Mesenchymal stem cell (in vitro differentiated cells and primary cell): ENCODE measurements around the gene SAMD4B.
"Not testable (repeated sequence)": the region's sequence is repeated elsewhere in the genome, so short reads cannot be mapped to it uniquely, and the experiment has no call there.

Experiments used
- DNase-seq: peaks from one replicate; pipeline ENCODE4 v3.0.0-alpha.2; 2013
- H2AFZ ChIP-seq: one replicate; pipeline ENCODE4 v1.6.1; 2013; ENCODE audit warnings: low read depth, mild to moderate bottlenecking, control low read depth, inconsistent platforms, low read length, moderate library complexity
- H2AK5ac ChIP-seq: 2 replicates; pipeline ENCODE4 v1.6.1; 2013; ENCODE audit warnings: low read length, moderate library complexity, mild to moderate bottlenecking, inconsistent platforms; ENCODE audit not compliant: severe bottlenecking
- H2BK120ac ChIP-seq: one replicate; pipeline ENCODE4 v1.6.1; 2013; ENCODE audit warnings: low read depth, mild to moderate bottlenecking, inconsistent platforms, low read length, moderate library complexity
- H2BK12ac ChIP-seq, 2 experiments: one replicate each; pipeline ENCODE4 v1.6.1; 2013; ENCODE audit warnings: inconsistent platforms in 2 of 2, low read length in 2 of 2, mild to moderate bottlenecking in 2 of 2, moderate library complexity in 2 of 2, control low read depth in 1 of 2
- H2BK15ac ChIP-seq: one replicate; pipeline ENCODE4 v1.6.1; 2013; ENCODE audit warnings: mild to moderate bottlenecking, low read depth, inconsistent platforms; ENCODE audit not compliant: poor library complexity, severe bottlenecking
- H2BK5ac ChIP-seq: 2 replicates; pipeline ENCODE4 v1.6.1; 2013; ENCODE audit warnings: low read depth, mild to moderate bottlenecking, low read length, control low read depth, inconsistent platforms; ENCODE audit not compliant: poor library complexity, severe bottlenecking
- H3K14ac ChIP-seq, 2 experiments: one replicate each; pipeline ENCODE4 v1.6.1; 2013; ENCODE audit warnings: inconsistent platforms in 2 of 2, low read length in 2 of 2, control low read depth in 1 of 2, mild to moderate bottlenecking in 1 of 2, moderate library complexity in 1 of 2
- H3K18ac ChIP-seq, 2 experiments: one replicate each; pipeline ENCODE4 v1.6.1; 2013; ENCODE audit warnings: inconsistent platforms in 2 of 2, low read length in 2 of 2, control low read depth in 1 of 2, low read depth in 1 of 2, mild to moderate bottlenecking in 1 of 2
- H3K23ac ChIP-seq, 2 experiments: one replicate each; pipeline ENCODE4 v1.6.1; 2013; ENCODE audit warnings: inconsistent platforms in 2 of 2, low read length in 2 of 2, mild to moderate bottlenecking in 2 of 2, moderate library complexity in 2 of 2, control low read depth in 1 of 2
- H3K27ac ChIP-seq: 2 replicates; pipeline ENCODE4 v1.5.1; 2013; ENCODE audit warnings: mild to moderate bottlenecking, moderate library complexity, low read length, control low read depth, inconsistent platforms; ENCODE audit not compliant: poor library complexity, severe bottlenecking
- H3K27me3 ChIP-seq, 2 experiments: 2 replicates each; pipeline versions ENCODE4 v1.6.1 to v1.7.0; 2013; ENCODE audit warnings: low read length in 2 of 2, mild to moderate bottlenecking in 2 of 2, moderate library complexity in 2 of 2, control low read depth in 1 of 2, inconsistent platforms in 1 of 2; ENCODE audit not compliant: control insufficient read depth in 1 of 2, insufficient read depth in 1 of 2
- H3K36me3 ChIP-seq, 2 experiments: 2 replicates each; pipeline versions ENCODE4 v1.6.1 to v1.7.0; 2013; ENCODE audit warnings: low read length in 2 of 2, control low read depth in 1 of 2, inconsistent platforms in 1 of 2, low read depth in 1 of 2, mild to moderate bottlenecking in 1 of 2; ENCODE audit not compliant: insufficient read depth in 2 of 2, control insufficient read depth in 1 of 2
- H3K4ac ChIP-seq, 2 experiments: one replicate each; pipeline ENCODE4 v1.6.1; 2013; ENCODE audit warnings: inconsistent platforms in 2 of 2, low read length in 2 of 2, mild to moderate bottlenecking in 2 of 2, moderate library complexity in 2 of 2, control low read depth in 1 of 2, low read depth in 1 of 2
- H3K4me1 ChIP-seq: 2 replicates; pipeline ENCODE4 v1.6.1; 2013; ENCODE audit warnings: low read depth, low read length, control low read depth; ENCODE audit not compliant: control insufficient read depth, insufficient read depth
- H3K4me2 ChIP-seq: 2 replicates; pipeline ENCODE4 v1.6.1; 2013; ENCODE audit warnings: low read length, mild to moderate bottlenecking, inconsistent platforms; ENCODE audit not compliant: poor library complexity, severe bottlenecking
- H3K4me3 ChIP-seq, 2 experiments: 2 replicates each; pipeline versions ENCODE4 v1.5.1 to v1.7.0; 2013; ENCODE audit warnings: low read length in 2 of 2, mild to moderate bottlenecking in 2 of 2, control low read depth in 1 of 2, low read depth in 1 of 2; ENCODE audit not compliant: insufficient read depth in 1 of 2
- H3K79me1 ChIP-seq: replicated peaks from 2 replicates; pipeline ENCODE4 v1.6.1; 2013; ENCODE audit warnings: mild to moderate bottlenecking, control low read depth, low read length, inconsistent platforms; ENCODE audit not compliant: poor library complexity, severe bottlenecking
- H3K9ac ChIP-seq: 2 replicates; pipeline ENCODE4 v1.7.0; 2013; ENCODE audit warnings: mild to moderate bottlenecking, low read length, moderate library complexity
- H3K9me3 ChIP-seq: 2 replicates; pipeline ENCODE4 v1.7.0; 2013; ENCODE audit warnings: mild to moderate bottlenecking, low read length; ENCODE audit not compliant: control insufficient read depth
- H4K8ac ChIP-seq: one replicate; pipeline ENCODE4 v1.6.1; 2013; ENCODE audit warnings: inconsistent platforms, mild to moderate bottlenecking, low read length, moderate library complexity
- H4K91ac ChIP-seq: one replicate; pipeline ENCODE4 v1.6.1; 2013; ENCODE audit warnings: mild to moderate bottlenecking, low read length, inconsistent platforms
- WGBS: methylation state at CpG from one replicate; pipeline ENCODE4 v1.1.7; 2013; ENCODE audit warnings: mixed read lengths; 5-methylcytosine and 5-hydroxymethylcytosine counted together

SAMD4B gene

DNA sequence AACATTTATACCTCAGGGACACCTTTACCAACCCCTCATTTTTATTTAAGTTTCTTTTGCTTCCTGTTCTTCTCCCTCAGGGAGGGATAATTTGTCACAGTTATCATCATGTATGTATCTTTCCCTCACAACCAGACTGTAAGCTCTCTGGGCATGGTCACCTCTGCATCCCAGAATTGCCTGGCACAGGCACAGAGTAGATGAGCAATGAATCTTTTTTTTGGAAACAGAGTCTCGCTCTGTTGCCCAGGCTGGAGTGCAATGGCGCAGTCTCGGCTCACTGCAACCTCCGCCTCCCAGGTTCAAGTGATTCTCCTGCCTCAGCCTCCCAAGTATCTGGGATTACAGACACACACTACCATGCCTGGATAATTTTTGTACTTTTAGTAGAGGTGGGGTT is 37.1 kb downstream of the SAMD4B start:
- H2AFZ ChIP-seq, H2BK15ac ChIP-seq, H3K4me3 ChIP-seq, H2AK5ac ChIP-seq, H2BK5ac ChIP-seq, H3K4me1 ChIP-seq, H3K4ac ChIP-seq, H4K8ac ChIP-seq, H3K23ac ChIP-seq, H3K9me3 ChIP-seq, H3K18ac ChIP-seq, DNase-seq, H2BK12ac ChIP-seq, H4K91ac ChIP-seq, H2BK120ac ChIP-seq, H3K4me2 ChIP-seq, H3K14ac ChIP-seq, H3K27ac ChIP-seq, H3K27me3 ChIP-seq: not testable (repeated sequence)
- peak overlapping the region; percentile 55 for H3K9ac ChIP-seq
- H3K79me1 ChIP-seq = peaks cover 21% of the 10 kb centered on the region
- WGBS = 100% methylated on average over 4 of the region's 4 CpGs
- peaks cover 91 to 97% of the 10 kb centered on the region in 2 experiments for H3K36me3 ChIP-seq

DNA sequence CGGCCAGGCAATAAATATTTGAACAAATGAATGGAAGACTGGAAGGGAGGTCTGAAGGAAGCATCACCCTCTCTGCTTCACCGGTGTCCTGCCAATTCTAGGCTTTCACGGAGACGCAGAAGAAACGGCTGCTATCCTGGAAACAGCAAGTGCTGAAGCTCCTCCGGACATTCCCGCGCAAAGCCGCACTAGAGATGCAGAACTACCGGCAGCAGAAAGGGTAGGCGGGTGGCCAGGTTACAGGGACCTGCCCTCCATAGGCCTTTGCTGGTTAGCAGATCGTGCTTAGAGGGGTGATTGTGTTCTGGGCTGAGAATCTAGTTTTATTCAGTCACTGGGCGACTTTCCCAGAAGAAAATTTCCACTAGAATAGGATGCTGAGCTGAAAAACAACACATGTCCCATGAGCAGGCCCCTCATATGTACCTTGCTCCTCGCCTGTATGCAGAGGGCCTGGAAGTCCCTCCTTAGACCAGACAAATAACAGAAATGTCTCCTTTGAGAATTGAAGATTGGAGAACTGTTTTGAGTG is 37.7 kb downstream of the SAMD4B start:
- H3K4me1 ChIP-seq = no peaks in the 10 kb centered on the region
- WGBS = 98% methylated on average over 13 of the region's 14 CpGs
- no peak overlapping the region for H2BK5ac ChIP-seq
- no peak overlapping the region for H3K4me3 ChIP-seq
- H2BK12ac ChIP-seq = no peak overlapping the region
- H3K4me2 ChIP-seq = no peak overlapping the region
- no peak overlapping the region for H3K14ac ChIP-seq
- H3K23ac ChIP-seq = no peak overlapping the region
- DNase-seq = no peak
- H4K91ac ChIP-seq = no peak overlapping the region
- H3K79me1 ChIP-seq = peaks cover 19% of the 10 kb centered on the region
- H3K27ac ChIP-seq = no peak overlapping the region
- H4K8ac ChIP-seq = no peak overlapping the region
- no peak overlapping the region for H2BK120ac ChIP-seq
- peaks cover 93 to 98% of the 10 kb centered on the region in 2 experiments for H3K36me3 ChIP-seq
- H2AFZ ChIP-seq = no peak overlapping the region
- H3K9ac ChIP-seq = peak overlapping the region; percentile 65
- H3K18ac ChIP-seq = no peak overlapping the region
- no peaks in the 10 kb centered on the region for H3K27me3 ChIP-seq
- no peak overlapping the region for H2BK15ac ChIP-seq
- H3K9me3 ChIP-seq = no peaks in the 10 kb centered on the region
- H2AK5ac ChIP-seq = no peak overlapping the region
- no peak overlapping the region for H3K4ac ChIP-seq

DNA sequence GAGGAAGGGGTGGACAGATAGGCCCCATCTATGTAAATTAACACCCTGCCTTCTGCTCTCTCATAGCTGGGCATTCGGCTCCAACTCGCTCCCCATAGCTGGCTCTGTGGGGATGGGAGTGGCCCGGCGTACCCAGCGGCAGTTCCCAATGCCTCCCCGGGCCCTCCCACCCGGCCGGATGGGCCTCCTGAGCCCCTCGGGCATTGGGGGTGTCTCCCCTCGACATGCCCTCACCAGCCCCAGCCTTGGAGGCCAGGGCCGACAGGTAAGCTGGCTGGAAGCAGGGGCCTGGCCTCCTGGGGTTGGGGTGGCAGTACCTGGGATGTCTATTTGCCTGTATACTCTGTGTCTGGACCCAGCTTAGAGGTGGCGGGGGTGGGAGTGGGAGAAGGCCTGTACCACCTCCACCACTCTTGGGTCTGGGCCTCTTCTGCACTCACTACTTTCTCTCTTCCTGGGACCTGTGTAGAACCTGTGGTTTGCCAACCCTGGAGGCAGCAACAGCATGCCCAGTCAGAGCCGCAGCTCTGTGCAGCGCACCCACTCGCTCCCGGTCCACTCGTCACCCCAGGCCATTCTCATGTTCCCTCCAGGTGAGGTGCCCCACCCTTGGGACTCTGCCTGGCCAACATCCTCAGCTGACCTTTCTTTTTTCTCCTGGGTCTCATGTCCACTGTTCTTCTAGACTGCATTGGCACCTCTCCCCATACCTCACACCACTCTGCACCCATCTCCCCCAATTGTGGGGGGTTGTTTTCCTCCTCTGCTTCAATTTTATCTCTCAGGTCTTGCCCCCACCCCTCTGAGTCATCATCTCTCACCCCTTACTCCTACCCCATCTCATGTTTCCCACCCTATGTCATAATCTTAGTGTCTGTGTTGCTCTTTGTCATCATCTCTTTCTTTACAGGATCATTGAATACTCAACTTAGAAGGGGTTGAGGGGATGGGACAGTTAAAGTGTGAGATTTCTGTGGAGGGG is 38.6 kb downstream of the SAMD4B start:
- no peak overlapping the region for H2BK120ac ChIP-seq
- no peak overlapping the region for H4K8ac ChIP-seq
- H3K23ac ChIP-seq = no peak overlapping the region
- DNase-seq = no peak
- no peaks in the 10 kb centered on the region for H3K27me3 ChIP-seq
- peaks cover 93 to 98% of the 10 kb centered on the region in 2 experiments for H3K36me3 ChIP-seq
- no peak overlapping the region for H2BK12ac ChIP-seq
- no peak overlapping the region for H3K14ac ChIP-seq
- H2AK5ac ChIP-seq = no peak overlapping the region
- H2BK15ac ChIP-seq = no peak overlapping the region
- peak overlapping the region; percentile 65 for H3K9ac ChIP-seq
- 98% methylated on average over 15 of the region's 17 CpGs for WGBS
- H3K4me2 ChIP-seq = no peak overlapping the region
- H3K18ac ChIP-seq = no peak overlapping the region
- no peak overlapping the region for H2AFZ ChIP-seq
- H2BK5ac ChIP-seq = no peak overlapping the region
- H3K27ac ChIP-seq = no peak overlapping the region
- no peak overlapping the region for H3K4ac ChIP-seq
- peaks cover 14% of the 10 kb centered on the region for H3K79me1 ChIP-seq
- no peaks in the 10 kb centered on the region for H3K9me3 ChIP-seq
- no peak overlapping the region for H3K4me3 ChIP-seq
- H4K91ac ChIP-seq = no peak overlapping the region
- peaks cover 3% of the 10 kb centered on the region for H3K4me1 ChIP-seq

DNA sequence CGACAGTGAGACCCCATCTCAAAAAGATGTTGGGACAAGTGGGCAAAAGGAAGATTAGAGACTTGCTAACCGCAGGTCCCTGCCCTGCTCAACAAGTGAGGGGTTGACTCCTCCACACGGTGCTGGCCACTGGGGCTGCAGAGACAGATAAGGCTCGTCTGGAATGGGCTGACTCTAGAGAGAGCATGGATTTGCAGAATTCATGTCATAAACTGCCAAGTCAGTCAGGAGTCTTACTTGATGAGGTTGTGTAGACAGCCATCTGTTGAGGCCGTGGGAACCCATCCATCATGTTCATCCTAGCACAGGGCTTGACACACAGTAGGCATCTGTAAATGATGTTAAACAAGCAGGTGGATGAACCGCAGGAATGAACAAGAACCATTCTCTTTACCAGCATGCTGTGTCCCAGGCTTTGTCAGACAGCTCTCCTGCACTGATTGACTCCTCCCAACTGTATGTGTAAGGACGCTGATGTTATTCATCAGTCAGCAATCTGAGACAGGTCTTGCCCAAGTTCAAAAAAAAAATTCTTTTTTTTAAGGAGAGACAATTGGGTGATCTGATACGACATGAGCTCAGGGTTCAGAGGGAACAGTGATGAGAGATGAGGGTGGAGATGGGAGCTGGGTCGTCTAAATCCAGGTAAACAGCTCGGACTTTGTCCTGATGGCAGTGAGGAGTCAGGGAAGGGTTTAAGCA is 39.8 kb downstream of the SAMD4B start:
- Histone ChIP-seq H2BK15ac (no peak overlapping the region), H3K27ac (no peak overlapping the region), H2AK5ac (no peak overlapping the region), H3K4me1 (peaks cover 5% of the 10 kb centered on the region), H4K91ac (no peak overlapping the region), H3K9ac (peak overlapping the region; percentile 5), H2BK120ac (no peak overlapping the region), H2AFZ (no peak overlapping the region), H3K4ac (no peak overlapping the region), H3K79me1 (peaks cover 9% of the 10 kb centered on the region), H3K9me3 (no peaks in the 10 kb centered on the region), H4K8ac (no peak overlapping the region), H3K23ac (no peak overlapping the region), H3K14ac (no peak overlapping the region), H3K36me3 (peaks cover 93 to 98% of the 10 kb centered on the region in 2 experiments), H2BK5ac (no peak overlapping the region), H2BK12ac (no peak overlapping the region), H3K27me3 (no peaks in the 10 kb centered on the region), H3K4me3 (no peak overlapping the region), H3K18ac (no peak overlapping the region), H3K4me2 (no peak overlapping the region)
- no peak for DNase-seq
- 95% methylated on average over 10 of the region's 10 CpGs for WGBS
